ENCODE results near the gene GPC5. TPM values are rescaled to one million over a fixed set of nuclear protein-coding genes. Genes with fewer than 3 reads are reported as not detected.
A peak's percentile ranks its signal among the peaks of the same experiment; 100 is the strongest.

Gene GPC5
- total and polyA plus RNA-seq, 4 donors, result 15.2 to 54.4 (median 24.0) TPM

DNA sequence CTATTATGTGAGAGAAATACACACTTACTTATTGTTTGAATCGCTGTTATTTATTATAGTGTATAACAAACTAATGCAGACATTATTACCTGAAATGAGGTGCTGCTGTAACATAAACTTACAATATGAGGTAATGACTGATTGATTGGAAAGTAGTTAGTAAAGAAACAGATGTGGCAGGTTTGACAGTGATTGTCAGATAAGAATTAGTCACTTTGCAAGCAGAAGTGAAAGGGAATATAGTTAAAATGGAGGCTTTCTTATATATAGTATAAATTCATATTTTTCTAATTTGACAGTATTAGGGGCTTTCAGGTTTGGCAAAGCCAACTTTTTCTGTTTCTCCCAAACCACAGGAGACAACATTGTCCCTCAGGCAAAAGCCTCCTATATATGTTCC lies 30.3 kb upstream of the GPC5 start:
- DNase-seq (ENCODE audit: low read depth in 4 of 6, low spot score in 6 of 6), result no peak
- no peaks in the 10 kb centered on the region for H3K27me3 ChIP-seq (ENCODE audit: control insufficient read depth, insufficient read depth, low read length)
- H3K4me3 ChIP-seq (ENCODE audit: low read depth, low read length), result no peak overlapping the region
- WGBS (ENCODE audit: insufficient coverage), result no CpG with 5 or more reads among the region's 1 CpG
- no peak overlapping the region for H3K27ac ChIP-seq (ENCODE audit: low read depth, low read length)
- no peaks in the 10 kb centered on the region for H3K4me1 ChIP-seq (ENCODE audit: control insufficient read depth, insufficient read depth, low read length)
- no peaks in the 10 kb centered on the region for H3K9me3 ChIP-seq (ENCODE audit: control insufficient read depth, insufficient read depth, low read length)
- no peaks in the 10 kb centered on the region for H3K36me3 ChIP-seq (ENCODE audit: control insufficient read depth, insufficient read depth, low read length)

- DNase-seq (ENCODE audit: low read depth in 4 of 6, low spot score in 6 of 6), result no peak
- H3K36me3 ChIP-seq (ENCODE audit: control insufficient read depth, insufficient read depth, low read length), result no peaks in the 10 kb centered on the region
- WGBS (ENCODE audit: insufficient coverage), result 74% methylated on average over 3 of the region's 3 CpGs
- no peak overlapping the region for H3K4me3 ChIP-seq (ENCODE audit: low read depth, low read length)
- H3K27ac ChIP-seq (ENCODE audit: low read depth, low read length), result no peak overlapping the region
- no peaks in the 10 kb centered on the region for H3K4me1 ChIP-seq (ENCODE audit: control insufficient read depth, insufficient read depth, low read length)
- no peaks in the 10 kb centered on the region for H3K9me3 ChIP-seq (ENCODE audit: control insufficient read depth, insufficient read depth, low read length)
- H3K27me3 ChIP-seq (ENCODE audit: control insufficient read depth, insufficient read depth, low read length), result no peaks in the 10 kb centered on the region
Observed at GRCh38 chr13:91368676-91369440, 29.6 kb upstream of the GPC5 start.

DNA sequence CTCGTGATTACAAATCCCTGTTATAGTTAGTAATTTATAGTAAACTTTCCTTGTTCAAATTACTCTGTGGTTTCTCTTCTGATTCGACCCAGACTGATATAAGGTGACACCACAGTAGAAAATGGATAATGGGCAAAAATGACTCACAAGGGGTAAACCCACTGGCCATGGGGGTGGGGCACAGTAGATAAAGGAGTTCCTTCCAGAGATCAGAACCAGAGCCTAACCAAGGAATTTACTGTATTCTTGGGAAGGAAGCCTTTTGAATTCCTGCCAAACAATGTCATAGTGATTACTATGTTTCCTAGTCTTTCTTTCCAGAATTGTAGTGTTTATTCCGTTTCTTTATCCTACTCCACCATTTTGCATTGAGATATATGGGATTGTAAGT lies 29.0 kb upstream of the GPC5 start:
- DNase-seq (ENCODE audit: low read depth in 4 of 6, low spot score in 6 of 6), result no peak
- Histone ChIP-seq H3K36me3 (ENCODE audit: control insufficient read depth, insufficient read depth, low read length) (no peaks in the 10 kb centered on the region), H3K4me3 (ENCODE audit: low read depth, low read length) (no peak overlapping the region), H3K27me3 (ENCODE audit: control insufficient read depth, insufficient read depth, low read length) (no peaks in the 10 kb centered on the region), H3K4me1 (ENCODE audit: control insufficient read depth, insufficient read depth, low read length) (no peaks in the 10 kb centered on the region), H3K9me3 (ENCODE audit: control insufficient read depth, insufficient read depth, low read length) (no peaks in the 10 kb centered on the region), H3K27ac (ENCODE audit: low read depth, low read length) (no peak overlapping the region)
- no CpG with 5 or more reads among the region's 3 CpGs for WGBS (ENCODE audit: insufficient coverage)

DNA sequence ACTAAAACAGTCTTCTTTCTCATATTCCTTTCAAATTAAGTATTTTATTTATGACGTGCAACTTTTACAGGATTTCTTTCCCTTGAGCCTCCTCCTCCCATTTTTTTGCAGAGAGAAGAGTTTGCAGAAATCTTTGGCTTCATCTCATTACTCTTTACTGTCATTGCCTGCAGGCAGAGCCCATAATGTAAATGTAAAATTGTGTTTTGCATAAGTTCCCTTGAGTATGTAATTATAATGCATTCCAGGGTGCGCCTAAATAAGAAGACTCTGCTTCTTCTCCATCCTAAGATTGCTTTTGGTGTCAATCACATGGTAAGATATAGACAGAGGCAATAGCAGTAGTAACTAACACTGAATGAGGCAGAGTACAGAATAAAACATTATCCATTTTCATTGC lies 27.9 kb upstream of the GPC5 start:
- DNase-seq (ENCODE audit: low read depth in 4 of 6, low spot score in 6 of 6), result peak in 1 of 6 donors; percentile 71
- no peaks in the 10 kb centered on the region for H3K4me1 ChIP-seq (ENCODE audit: control insufficient read depth, insufficient read depth, low read length)
- no CpG with 5 or more reads among the region's 2 CpGs for WGBS (ENCODE audit: insufficient coverage)
- no peaks in the 10 kb centered on the region for H3K36me3 ChIP-seq (ENCODE audit: control insufficient read depth, insufficient read depth, low read length)
- H3K9me3 ChIP-seq (ENCODE audit: control insufficient read depth, insufficient read depth, low read length), result no peaks in the 10 kb centered on the region
- H3K27me3 ChIP-seq (ENCODE audit: control insufficient read depth, insufficient read depth, low read length), result no peaks in the 10 kb centered on the region
- no peak overlapping the region for H3K4me3 ChIP-seq (ENCODE audit: low read depth, low read length)
- no peak overlapping the region for H3K27ac ChIP-seq (ENCODE audit: low read depth, low read length)

DNA sequence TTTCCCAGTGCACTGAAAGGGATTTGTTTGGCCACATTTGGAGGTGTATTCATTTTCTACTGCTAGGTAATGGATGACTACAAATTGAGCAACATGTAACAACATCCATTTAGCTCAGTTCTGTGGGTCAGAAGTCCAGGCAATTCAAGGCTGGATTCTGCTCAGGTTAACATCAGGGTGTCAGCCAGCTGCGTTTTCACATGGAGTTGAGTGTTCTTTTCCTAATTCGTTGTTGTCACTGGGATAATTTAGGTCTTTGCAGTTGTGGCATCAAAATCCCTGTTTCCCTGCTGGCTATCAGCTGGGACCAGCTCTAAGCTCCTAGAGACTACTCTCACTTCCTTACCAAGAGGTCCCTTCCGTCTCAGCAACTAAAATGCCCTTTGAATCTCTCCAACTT lies 25.5 kb upstream of the GPC5 start:
- DNase-seq (ENCODE audit: low read depth in 4 of 6, low spot score in 6 of 6), result no peak
- H3K4me1 ChIP-seq (ENCODE audit: control insufficient read depth, insufficient read depth, low read length), result no peaks in the 10 kb centered on the region
- H3K27me3 ChIP-seq (ENCODE audit: control insufficient read depth, insufficient read depth, low read length), result no peaks in the 10 kb centered on the region
- 88% methylated on average over 2 of the region's 3 CpGs for WGBS (ENCODE audit: insufficient coverage)
- no peaks in the 10 kb centered on the region for H3K9me3 ChIP-seq (ENCODE audit: control insufficient read depth, insufficient read depth, low read length)
- H3K4me3 ChIP-seq (ENCODE audit: low read depth, low read length), result no peak overlapping the region
- no peaks in the 10 kb centered on the region for H3K36me3 ChIP-seq (ENCODE audit: control insufficient read depth, insufficient read depth, low read length)
- no peak overlapping the region for H3K27ac ChIP-seq (ENCODE audit: low read depth, low read length)

DNA sequence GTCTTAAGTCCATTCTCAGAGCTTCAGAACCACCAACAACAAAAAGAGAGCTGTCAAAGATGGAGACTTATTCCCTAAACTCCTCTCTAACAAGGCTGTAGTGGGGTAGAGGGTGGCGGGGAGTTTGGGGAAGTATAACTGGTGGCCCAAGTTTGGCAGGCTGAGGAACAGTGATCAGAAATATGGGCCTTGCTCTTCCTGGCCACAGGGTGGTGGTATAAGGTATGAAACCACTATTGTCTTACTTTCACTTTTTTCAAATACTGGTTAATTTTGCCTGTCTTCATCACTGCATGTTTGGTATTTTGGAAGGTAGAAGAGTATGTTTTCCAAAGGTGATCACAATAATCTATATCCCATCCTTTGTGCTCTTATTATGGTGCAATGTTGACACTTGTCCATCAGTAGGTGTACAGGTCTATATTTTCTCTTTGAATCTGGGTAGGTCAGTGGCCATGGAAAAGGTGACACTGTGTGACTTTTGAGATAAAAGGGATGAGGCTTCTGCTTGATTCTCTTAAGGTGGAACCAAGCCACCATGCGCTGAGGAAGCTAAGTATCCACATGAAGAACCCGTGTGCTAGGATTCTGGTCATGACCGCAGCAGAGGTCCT lies 23.2 kb upstream of the GPC5 start:
- WGBS (ENCODE audit: insufficient coverage), result 97% methylated on average over 3 of the region's 4 CpGs
- no peaks in the 10 kb centered on the region for H3K4me1 ChIP-seq (ENCODE audit: control insufficient read depth, insufficient read depth, low read length)
- no peak for DNase-seq (ENCODE audit: low read depth in 4 of 6, low spot score in 6 of 6)
- H3K27ac ChIP-seq (ENCODE audit: low read depth, low read length), result no peak overlapping the region
- H3K36me3 ChIP-seq (ENCODE audit: control insufficient read depth, insufficient read depth, low read length), result no peaks in the 10 kb centered on the region
- H3K4me3 ChIP-seq (ENCODE audit: low read depth, low read length), result no peak overlapping the region
- no peaks in the 10 kb centered on the region for H3K9me3 ChIP-seq (ENCODE audit: control insufficient read depth, insufficient read depth, low read length)
- no peaks in the 10 kb centered on the region for H3K27me3 ChIP-seq (ENCODE audit: control insufficient read depth, insufficient read depth, low read length)

DNA sequence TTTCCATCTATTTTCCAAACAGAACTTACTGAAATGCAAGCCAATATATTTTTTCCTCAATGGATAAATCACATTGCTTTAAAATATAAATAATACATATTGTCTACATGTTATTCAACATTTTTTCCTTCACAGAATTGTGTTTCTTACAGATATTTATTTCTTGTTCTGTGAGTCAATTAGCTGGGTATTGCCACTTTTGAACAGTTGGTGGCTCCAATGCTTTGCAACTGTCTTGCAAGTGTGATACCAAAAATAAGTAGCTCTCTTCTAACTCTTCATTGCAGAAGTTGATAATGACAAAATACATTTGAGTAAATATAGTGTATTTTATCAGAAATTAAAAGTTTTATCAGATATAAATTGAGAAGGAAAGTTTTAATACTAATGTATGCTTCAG lies 17.1 kb upstream of the GPC5 start:
- Histone ChIP-seq H3K4me3 (ENCODE audit: low read depth, low read length) (no peak overlapping the region), H3K9me3 (ENCODE audit: control insufficient read depth, insufficient read depth, low read length) (no peaks in the 10 kb centered on the region), H3K27me3 (ENCODE audit: control insufficient read depth, insufficient read depth, low read length) (no peaks in the 10 kb centered on the region), H3K36me3 (ENCODE audit: control insufficient read depth, insufficient read depth, low read length) (no peaks in the 10 kb centered on the region), H3K4me1 (ENCODE audit: control insufficient read depth, insufficient read depth, low read length) (no peaks in the 10 kb centered on the region), H3K27ac (ENCODE audit: low read depth, low read length) (no peak overlapping the region)
- DNase-seq (ENCODE audit: low read depth in 4 of 6, low spot score in 6 of 6), result peak; percentile 17 to 90 (median 50)

- no peak overlapping the region for H3K4me3 ChIP-seq (ENCODE audit: low read depth, low read length)
- no peaks in the 10 kb centered on the region for H3K36me3 ChIP-seq (ENCODE audit: control insufficient read depth, insufficient read depth, low read length)
- H3K4me1 ChIP-seq (ENCODE audit: control insufficient read depth, insufficient read depth, low read length), result no peaks in the 10 kb centered on the region
- 93% methylated on average over 3 of the region's 4 CpGs for WGBS (ENCODE audit: insufficient coverage)
- H3K27me3 ChIP-seq (ENCODE audit: control insufficient read depth, insufficient read depth, low read length), result no peaks in the 10 kb centered on the region
- H3K9me3 ChIP-seq (ENCODE audit: control insufficient read depth, insufficient read depth, low read length), result no peaks in the 10 kb centered on the region
- no peak overlapping the region for H3K27ac ChIP-seq (ENCODE audit: low read depth, low read length)
- DNase-seq (ENCODE audit: low read depth in 4 of 6, low spot score in 6 of 6), result no peak
Observed at GRCh38 chr13:91383836-91384235, 14.6 kb upstream of the GPC5 start.

DNA sequence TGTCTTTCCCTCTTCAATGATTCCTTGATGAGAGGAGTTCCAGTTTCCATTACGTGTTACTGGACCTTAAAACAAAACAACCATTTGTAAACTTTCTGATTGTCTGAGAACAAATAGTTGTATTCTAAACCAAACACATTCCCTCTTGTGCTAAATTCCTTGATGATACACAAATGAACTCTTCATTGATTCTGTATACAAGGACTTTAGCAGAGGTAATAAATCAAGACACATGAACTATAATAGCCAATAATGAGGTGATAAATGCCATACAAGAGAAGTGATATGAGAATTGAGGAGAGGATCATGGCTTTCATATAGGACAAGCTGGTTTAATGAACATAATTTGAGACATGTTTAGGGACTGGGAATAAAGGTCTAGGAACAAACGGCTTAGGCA lies 13.5 kb upstream of the GPC5 start:
- H3K36me3 ChIP-seq (ENCODE audit: control insufficient read depth, insufficient read depth, low read length), result no peaks in the 10 kb centered on the region
- no peaks in the 10 kb centered on the region for H3K9me3 ChIP-seq (ENCODE audit: control insufficient read depth, insufficient read depth, low read length)
- no peak overlapping the region for H3K4me3 ChIP-seq (ENCODE audit: low read depth, low read length)
- H3K27ac ChIP-seq (ENCODE audit: low read depth, low read length), result no peak overlapping the region
- H3K4me1 ChIP-seq (ENCODE audit: control insufficient read depth, insufficient read depth, low read length), result no peaks in the 10 kb centered on the region
- DNase-seq (ENCODE audit: low read depth in 4 of 6, low spot score in 6 of 6), result no peak
- 83% methylated on average over 1 of the region's 2 CpGs for WGBS (ENCODE audit: insufficient coverage)
- no peaks in the 10 kb centered on the region for H3K27me3 ChIP-seq (ENCODE audit: control insufficient read depth, insufficient read depth, low read length)

DNA sequence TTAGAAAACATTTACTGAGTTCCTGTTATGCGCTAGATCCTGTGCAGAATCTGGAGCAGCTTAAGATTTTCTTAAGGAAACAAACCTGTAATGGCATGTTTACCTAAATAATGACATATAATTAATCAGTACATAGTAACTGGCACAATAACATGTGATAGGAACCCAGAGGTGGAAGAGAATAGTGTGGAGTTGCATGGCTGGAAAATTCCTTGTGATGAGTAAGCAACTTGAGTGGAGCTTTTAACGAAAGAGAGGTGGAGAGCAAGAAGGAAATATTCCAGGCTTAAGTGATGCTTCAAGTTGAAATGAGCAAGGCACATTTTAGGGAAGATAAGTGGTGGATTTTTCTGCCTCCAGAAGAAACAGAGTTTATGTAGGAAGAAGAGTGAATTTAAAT lies 9.2 kb upstream of the GPC5 start:
- no peak for DNase-seq (ENCODE audit: low read depth in 4 of 6, low spot score in 6 of 6)
- no peaks in the 10 kb centered on the region for H3K27me3 ChIP-seq (ENCODE audit: control insufficient read depth, insufficient read depth, low read length)
- no peaks in the 10 kb centered on the region for H3K9me3 ChIP-seq (ENCODE audit: control insufficient read depth, insufficient read depth, low read length)
- no peak overlapping the region for H3K4me3 ChIP-seq (ENCODE audit: low read depth, low read length)
- H3K4me1 ChIP-seq (ENCODE audit: control insufficient read depth, insufficient read depth, low read length), result no peaks in the 10 kb centered on the region
- 94% methylated on average over 1 of the region's 2 CpGs for WGBS (ENCODE audit: insufficient coverage)
- no peak overlapping the region for H3K27ac ChIP-seq (ENCODE audit: low read depth, low read length)
- H3K36me3 ChIP-seq (ENCODE audit: control insufficient read depth, insufficient read depth, low read length), result no peaks in the 10 kb centered on the region

All from spinal cord (tissue), 10 donors.